Mucosa of stomach (tissue), 1 donor: ENCODE data around the gene EXTL1.

ENCODE experiments used
- H3K27me3 ChIP-seq: one replicate; pipeline ENCODE4 v1.7.0; 2013; ENCODE audit warnings: mild to moderate bottlenecking, low read length; ENCODE audit not compliant: control insufficient read depth, insufficient read depth
- H3K36me3 ChIP-seq: one replicate; pipeline ENCODE4 v1.7.0; 2013; ENCODE audit warnings: low read length; ENCODE audit not compliant: control insufficient read depth, insufficient read depth
- H3K4me1 ChIP-seq: one replicate; pipeline ENCODE4 v1.7.0; 2013; ENCODE audit warnings: mild to moderate bottlenecking, low read length; ENCODE audit not compliant: control insufficient read depth, insufficient read depth
- H3K4me3 ChIP-seq: one replicate; pipeline ENCODE4 v1.7.0; 2013; ENCODE audit warnings: low read length
- H3K9ac ChIP-seq: one replicate; pipeline ENCODE4 v1.7.0; 2013; ENCODE audit warnings: mild to moderate bottlenecking, low read length, moderate library complexity
- H3K9me3 ChIP-seq: one replicate; pipeline ENCODE4 v1.7.0; 2013; ENCODE audit warnings: mild to moderate bottlenecking, low read length, moderate library complexity; ENCODE audit not compliant: control insufficient read depth
- donor health status: Pancreatic carcinoma.

The EXTL1 gene

GRCh38 chr1:26031196-26031595, 9.6 kb downstream of the EXTL1 start:
- no peak overlapping the region for H3K9ac ChIP-seq
- peaks cover 11% of the 10 kb centered on the region for H3K4me1 ChIP-seq
- H3K4me3 ChIP-seq = no peak overlapping the region
- no peaks in the 10 kb centered on the region for H3K9me3 ChIP-seq
- H3K36me3 ChIP-seq = no peaks in the 10 kb centered on the region
- peaks cover 20% of the 10 kb centered on the region for H3K27me3 ChIP-seq

DNA sequence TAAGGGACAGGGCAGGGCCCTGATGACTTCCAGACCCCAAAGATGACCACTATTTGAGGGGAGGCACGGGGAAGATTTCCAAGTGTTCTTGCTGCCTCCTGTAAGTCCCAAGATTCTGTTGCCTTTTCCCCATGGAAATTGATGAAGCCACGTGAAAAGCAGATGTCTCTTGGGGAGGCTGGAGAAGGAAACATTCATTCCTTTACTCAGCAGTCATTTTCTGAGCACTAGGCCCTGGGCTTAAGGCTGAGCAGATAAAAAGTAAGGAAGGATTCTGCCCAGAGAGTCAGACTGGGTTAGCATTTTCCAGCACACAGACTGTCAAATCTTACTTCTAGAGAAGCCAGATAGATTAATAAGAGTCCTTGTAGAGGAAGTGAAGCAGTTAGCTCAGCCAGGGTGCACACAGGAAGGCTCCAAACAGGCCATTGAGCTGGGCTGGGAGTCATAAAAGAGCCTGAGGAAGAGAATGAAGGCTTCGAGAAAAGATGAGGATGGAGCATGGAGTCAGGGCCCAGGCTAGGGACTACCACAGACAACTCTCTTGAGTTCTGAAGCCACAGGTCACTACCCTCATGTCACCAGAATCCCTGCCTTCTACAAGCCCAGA, 10.1 kb downstream of the EXTL1 start:
- Histone ChIP-seq H3K9ac (no peak overlapping the region), H3K27me3 (peaks cover 25% of the 10 kb centered on the region), H3K4me3 (no peak overlapping the region), H3K4me1 (peaks cover 13% of the 10 kb centered on the region), H3K9me3 (no peaks in the 10 kb centered on the region), H3K36me3 (no peaks in the 10 kb centered on the region)

GRCh38 chr1:26032656-26033357, 11.2 kb downstream of the EXTL1 start:
- no peaks in the 10 kb centered on the region for H3K9me3 ChIP-seq
- H3K4me3 ChIP-seq = no peak overlapping the region
- H3K27me3 ChIP-seq = peaks cover 27% of the 10 kb centered on the region
- peaks cover 13% of the 10 kb centered on the region for H3K4me1 ChIP-seq
- H3K36me3 ChIP-seq = no peaks in the 10 kb centered on the region
- no peak overlapping the region for H3K9ac ChIP-seq

GRCh38 chr1:26034504-26035202, 13.1 kb downstream of the EXTL1 start:
- Histone ChIP-seq H3K9ac (no peak overlapping the region), H3K36me3 (no peaks in the 10 kb centered on the region), H3K4me1 (peaks cover 13% of the 10 kb centered on the region), H3K27me3 (peaks cover 27% of the 10 kb centered on the region), H3K9me3 (no peaks in the 10 kb centered on the region), H3K4me3 (peak overlapping the region; percentile 87)

- peak overlapping the region; percentile 71 for H3K9ac ChIP-seq
- no peaks in the 10 kb centered on the region for H3K36me3 ChIP-seq
- no peaks in the 10 kb centered on the region for H3K9me3 ChIP-seq
- H3K4me3 ChIP-seq = peak overlapping the region; percentile 87
- peaks cover 27% of the 10 kb centered on the region for H3K27me3 ChIP-seq
- peaks cover 13% of the 10 kb centered on the region for H3K4me1 ChIP-seq
Measured at GRCh38 chr1:26035203-26035958, 13.8 kb downstream of the EXTL1 start.

GRCh38 chr1:26035959-26036755, 14.6 kb downstream of the EXTL1 start:
- peaks cover 13% of the 10 kb centered on the region for H3K4me1 ChIP-seq
- H3K4me3 ChIP-seq = peak overlapping the region; percentile 87
- H3K36me3 ChIP-seq = no peaks in the 10 kb centered on the region
- peaks cover 29% of the 10 kb centered on the region for H3K27me3 ChIP-seq
- no peaks in the 10 kb centered on the region for H3K9me3 ChIP-seq
- peak overlapping the region; percentile 71 for H3K9ac ChIP-seq

GRCh38 chr1:26036756-26037281, 15.2 kb downstream of the EXTL1 start:
- H3K4me1 ChIP-seq = peaks cover 13% of the 10 kb centered on the region
- H3K9ac ChIP-seq = no peak overlapping the region
- H3K27me3 ChIP-seq = peaks cover 36% of the 10 kb centered on the region
- no peaks in the 10 kb centered on the region for H3K9me3 ChIP-seq
- H3K36me3 ChIP-seq = no peaks in the 10 kb centered on the region
- H3K4me3 ChIP-seq = no peak overlapping the region

- Histone ChIP-seq H3K27me3 (peaks cover 40% of the 10 kb centered on the region), H3K4me1 (peaks cover 13% of the 10 kb centered on the region), H3K9ac (no peak overlapping the region), H3K9me3 (no peaks in the 10 kb centered on the region), H3K36me3 (no peaks in the 10 kb centered on the region), H3K4me3 (no peak overlapping the region)
Measured at GRCh38 chr1:26037904-26038303, 16.3 kb downstream of the EXTL1 start.

DNA sequence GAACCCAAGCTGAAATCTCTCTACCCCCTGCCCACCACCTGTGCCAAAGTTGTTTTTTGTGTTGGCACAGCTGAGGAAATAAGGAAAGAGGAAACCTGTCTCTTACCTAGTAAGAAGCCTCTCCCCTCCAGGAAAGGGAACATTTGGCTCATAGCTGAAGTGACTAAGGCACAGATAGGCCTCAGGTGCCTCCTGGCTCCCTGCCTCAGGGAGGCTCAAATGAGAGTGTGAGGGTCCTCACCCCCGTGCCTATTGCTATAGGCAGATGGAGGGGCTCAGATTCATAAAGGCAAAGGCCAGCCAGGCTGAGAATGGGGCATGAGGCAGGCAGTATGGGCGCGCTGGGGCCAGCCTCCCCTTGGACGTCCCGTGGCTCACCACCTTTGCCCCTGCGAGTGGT, 16.9 kb downstream of the EXTL1 start:
- H3K9ac ChIP-seq = no peak overlapping the region
- no peaks in the 10 kb centered on the region for H3K9me3 ChIP-seq
- H3K27me3 ChIP-seq = peaks cover 38% of the 10 kb centered on the region
- H3K4me1 ChIP-seq = peaks cover 13% of the 10 kb centered on the region
- no peaks in the 10 kb centered on the region for H3K36me3 ChIP-seq
- H3K4me3 ChIP-seq = no peak overlapping the region

DNA sequence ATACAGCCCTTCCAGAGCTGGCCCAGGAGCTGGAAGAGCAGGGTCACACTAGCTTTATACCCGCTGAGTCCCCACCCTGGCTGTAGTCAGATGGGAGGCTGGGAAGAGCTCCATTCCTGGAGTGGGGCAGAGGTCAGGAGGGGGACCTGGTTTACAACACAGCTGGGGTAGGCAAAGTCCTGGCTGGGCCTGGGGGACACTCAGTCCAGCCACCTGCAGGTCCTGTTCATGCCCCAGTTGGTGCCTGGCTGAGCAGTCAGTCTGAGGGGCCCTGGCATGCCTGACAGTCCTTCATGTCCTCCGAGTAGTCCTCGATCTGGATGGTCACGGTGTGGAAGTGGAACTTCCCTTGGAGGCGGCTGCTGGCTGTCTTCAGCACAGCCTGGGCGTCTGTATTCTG, 17.3 kb downstream of the EXTL1 start:
- H3K4me3 ChIP-seq = no peak overlapping the region
- no peak overlapping the region for H3K9ac ChIP-seq
- peaks cover 43% of the 10 kb centered on the region for H3K27me3 ChIP-seq
- H3K4me1 ChIP-seq = peaks cover 13% of the 10 kb centered on the region
- no peaks in the 10 kb centered on the region for H3K9me3 ChIP-seq
- no peaks in the 10 kb centered on the region for H3K36me3 ChIP-seq

GRCh38 chr1:26041401-26041800, 19.8 kb downstream of the EXTL1 start:
- H3K36me3 ChIP-seq = no peaks in the 10 kb centered on the region
- H3K4me1 ChIP-seq = peaks cover 4% of the 10 kb centered on the region
- peaks cover 54% of the 10 kb centered on the region for H3K27me3 ChIP-seq
- H3K9me3 ChIP-seq = no peaks in the 10 kb centered on the region
- no peak overlapping the region for H3K9ac ChIP-seq
- no peak overlapping the region for H3K4me3 ChIP-seq
